GM21515 (cell line): Measurements from ENCODE around the gene CEP57.
"Not testable (repeated sequence)": the region's sequence is repeated elsewhere in the genome, so short reads cannot be mapped to it uniquely, and the experiment has no call there.

ENCODE experiments used
- ATAC-seq: cut with Tn5 transposase; IDR thresholded peaks from one replicate; pipeline ENCODE4 v1.9.1; 2021; ENCODE audit not compliant: unreplicated experiment

CEP57 gene

DNA sequence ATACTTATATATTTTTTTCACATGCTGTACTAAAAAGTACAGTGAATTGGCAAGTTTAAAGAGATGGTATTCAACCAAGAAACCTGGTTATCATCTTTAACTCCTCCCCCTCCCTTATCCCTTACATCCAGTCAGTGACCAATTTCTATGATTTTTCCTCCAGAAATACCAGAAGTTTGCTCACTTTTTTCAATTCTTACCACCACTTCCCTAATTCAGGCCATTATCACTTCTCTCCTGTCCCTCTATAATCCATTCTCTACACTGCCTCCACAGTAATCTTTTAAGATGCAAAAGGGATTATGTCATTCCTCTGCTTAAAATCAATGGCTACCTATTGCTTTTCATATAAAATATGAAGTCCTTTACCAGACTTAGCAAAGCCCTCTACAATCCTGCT is 62.8 kb downstream of the CEP57 start:
- no peak for ATAC-seq

DNA sequence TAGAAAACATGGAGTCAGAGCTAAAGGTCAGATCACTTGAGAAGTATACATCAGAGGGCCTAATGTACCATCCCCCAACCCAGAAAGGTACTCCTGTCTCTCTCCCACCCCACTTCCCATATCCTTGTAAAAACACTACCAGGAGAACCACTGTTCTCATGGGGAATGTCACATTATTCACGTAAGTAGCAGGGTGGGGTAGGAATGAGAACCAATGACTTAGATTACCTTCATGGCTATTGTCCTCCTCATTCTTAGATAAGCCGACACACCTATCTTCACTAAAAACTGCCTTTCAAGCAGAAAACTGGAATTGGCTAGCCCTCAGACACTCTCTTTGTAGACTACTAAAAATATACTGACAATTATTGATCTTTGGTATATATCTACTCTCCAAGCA is 63.6 kb downstream of the CEP57 start:
- no peak for ATAC-seq

DNA sequence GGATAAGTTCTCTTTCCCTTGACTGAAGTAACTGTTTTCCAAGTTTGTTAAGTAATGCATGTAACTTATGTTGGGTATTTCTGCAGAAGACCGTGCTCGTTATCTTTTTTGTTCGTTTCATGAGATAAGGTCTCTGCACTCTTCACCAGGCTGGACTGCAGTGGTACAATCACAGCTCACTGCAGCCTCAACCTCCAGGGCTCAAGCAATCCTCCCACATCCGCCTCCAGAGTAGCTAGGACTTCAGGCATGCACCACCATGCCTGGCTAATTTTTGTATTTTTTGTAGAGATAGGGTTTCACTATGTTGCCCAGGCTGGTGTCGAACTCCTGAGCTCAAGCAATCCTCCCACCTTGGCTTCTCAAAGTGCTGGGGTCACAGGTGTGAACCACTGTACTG is 64.1 kb downstream of the CEP57 start:
- not testable (repeated sequence) for ATAC-seq

DNA sequence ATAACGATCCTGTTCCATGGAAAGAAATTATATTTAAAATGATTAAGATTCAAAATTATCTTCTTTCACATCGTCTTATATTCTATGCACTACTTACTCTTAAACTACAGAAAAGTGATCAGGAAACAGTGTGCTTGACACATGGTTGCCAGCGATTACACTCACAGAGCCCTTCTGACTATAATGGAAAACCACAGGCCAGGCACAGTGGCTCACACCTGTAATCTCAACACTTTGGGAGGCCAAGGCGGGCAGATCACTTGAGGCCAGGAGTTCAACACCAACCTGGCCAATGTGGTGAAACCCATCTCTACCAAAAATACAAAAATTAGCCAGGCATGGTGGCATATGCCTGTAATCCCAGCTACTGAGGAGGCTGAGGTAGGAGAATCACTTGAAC is 69.7 kb downstream of the CEP57 start:
- ATAC-seq = not testable (repeated sequence)

DNA sequence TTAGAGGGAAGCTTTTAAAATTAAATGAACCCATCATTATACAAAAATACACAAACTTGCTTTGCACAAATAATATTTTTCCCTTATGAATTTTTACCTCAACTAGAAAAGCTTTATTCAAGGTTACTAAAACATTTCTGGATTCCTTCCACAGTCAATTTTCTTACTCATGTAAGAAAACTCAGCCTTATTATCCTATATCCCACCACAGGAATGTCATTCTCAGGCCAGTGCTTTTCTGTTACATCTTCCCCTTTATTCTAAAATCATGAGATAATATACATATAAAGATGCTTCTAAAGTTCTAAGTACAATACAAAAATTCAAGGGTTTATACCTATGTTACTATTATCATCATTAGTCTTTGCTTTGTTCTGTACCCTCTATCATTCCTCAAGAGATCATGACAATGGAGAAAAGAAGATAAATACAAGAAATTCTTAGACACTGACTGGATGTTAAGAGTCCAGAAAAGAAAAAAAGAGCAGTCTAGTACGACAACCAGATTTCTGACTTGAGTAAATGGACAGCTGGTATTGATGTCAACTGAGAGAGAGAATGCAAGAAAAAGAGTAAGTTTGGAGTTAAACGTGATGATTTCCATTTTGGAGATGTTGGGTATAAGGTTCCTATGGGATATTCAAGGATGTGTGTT is 73.3 kb downstream of the CEP57 start:
- ATAC-seq = no peak

DNA sequence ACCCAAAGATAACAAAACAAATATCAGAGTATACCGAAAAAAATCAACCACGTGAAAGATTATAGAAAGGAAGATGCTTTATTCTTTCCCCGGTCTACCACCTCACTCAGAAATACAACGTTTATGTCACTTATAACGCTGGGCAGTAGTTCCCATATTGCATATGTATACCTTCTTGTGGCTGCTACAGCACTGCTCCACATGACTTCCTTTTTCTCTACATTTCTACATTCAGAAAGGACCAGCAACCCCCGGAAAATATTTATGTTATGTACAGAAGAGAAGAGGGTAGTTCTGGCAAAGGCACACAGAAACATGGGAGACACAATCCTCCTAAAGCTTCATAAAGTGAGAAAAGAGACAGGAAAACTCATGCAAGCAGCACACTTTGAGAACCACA is 76.8 kb downstream of the CEP57 start:
- no peak for ATAC-seq

DNA sequence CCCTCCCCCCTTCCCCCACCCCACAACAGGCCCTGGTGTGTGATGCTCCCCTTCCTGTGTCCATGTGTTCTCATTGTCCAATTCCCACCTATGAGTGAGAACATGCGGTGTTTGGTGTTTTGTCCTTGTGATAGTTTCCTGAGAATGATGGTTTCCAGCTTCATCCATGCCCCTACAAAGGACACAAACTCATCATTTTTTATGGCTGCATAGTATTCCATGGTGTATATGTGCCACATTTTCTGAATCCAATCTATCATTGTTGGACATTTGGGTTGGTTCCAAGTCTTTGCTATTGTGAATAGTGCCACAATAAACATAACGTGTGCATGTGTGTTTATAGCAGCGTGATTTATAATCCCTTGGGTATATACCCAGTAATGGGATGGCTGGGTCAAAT is 80.6 kb downstream of the CEP57 start:
- not testable (repeated sequence) for ATAC-seq

DNA sequence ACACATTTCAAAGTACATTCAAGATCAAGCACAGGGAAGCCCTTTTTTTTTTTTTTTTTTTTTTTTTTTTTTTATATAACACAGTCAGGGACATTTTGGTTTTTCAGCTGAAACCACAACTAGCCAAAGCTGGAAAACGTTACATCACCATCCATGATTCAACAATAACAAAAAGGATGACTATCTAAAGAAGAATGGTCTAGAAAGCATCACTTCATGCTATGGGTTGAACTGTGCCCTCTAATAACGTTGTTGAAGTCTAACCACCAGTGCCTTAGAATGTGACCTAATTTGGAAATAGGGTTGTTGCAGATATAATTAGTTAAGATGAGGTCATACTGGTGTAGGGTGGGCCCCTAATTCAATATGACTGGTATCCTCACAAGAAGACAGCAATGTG is 87.0 kb downstream of the CEP57 start:
- ATAC-seq = no peak
